ENCODE data around the gene CSNK1D.
A peak's percentile ranks its signal among the peaks of the same experiment; 100 is the strongest.
"Not testable (repeated sequence)": the region's sequence is repeated elsewhere in the genome, so short reads cannot be mapped to it uniquely, and the experiment has no call there.

The CSNK1D gene

GRCh38 chr17:82272495-82273326 lies 789 bp downstream of the CSNK1D start:
- DNase-seq = no peak

- no peak for DNase-seq
These were observed 2.1 kb downstream of the CSNK1D start for GRCh38 chr17:82271401-82271800.

GRCh38 chr17:82270651-82271050 lies 2.8 kb downstream of the CSNK1D start:
- no peak for DNase-seq

- DNase-seq = no peak
These were observed 3.5 kb downstream of the CSNK1D start for GRCh38 chr17:82269882-82270500.

- DNase-seq = no peak
These were observed 4.2 kb downstream of the CSNK1D start for GRCh38 chr17:82269138-82269881.

GRCh38 chr17:82267575-82268379 lies 5.7 kb downstream of the CSNK1D start:
- DNase-seq = peak; percentile 84

GRCh38 chr17:82266142-82266541 lies 7.4 kb downstream of the CSNK1D start:
- DNase-seq = no peak

GRCh38 chr17:82263641-82264040 lies 9.9 kb downstream of the CSNK1D start:
- no peak for DNase-seq

- DNase-seq = no peak
These were observed 11.2 kb downstream of the CSNK1D start for GRCh38 chr17:82262344-82262743.

- not testable (repeated sequence) for DNase-seq
These were observed 13.2 kb downstream of the CSNK1D start for GRCh38 chr17:82259972-82260961.

GRCh38 chr17:82258555-82258954 lies 14.9 kb downstream of the CSNK1D start:
- DNase-seq = no peak

- peak; percentile 83 for DNase-seq
These were observed 16.0 kb downstream of the CSNK1D start for GRCh38 chr17:82257473-82257872.

- no peak for DNase-seq
These were observed 17.1 kb downstream of the CSNK1D start for GRCh38 chr17:82256242-82256885.

GRCh38 chr17:82255402-82255972 lies 18.0 kb downstream of the CSNK1D start:
- no peak for DNase-seq

- DNase-seq = not testable (repeated sequence)
These were observed 18.8 kb downstream of the CSNK1D start for GRCh38 chr17:82254746-82255145.

- not testable (repeated sequence) for DNase-seq
These were observed 19.4 kb downstream of the CSNK1D start for GRCh38 chr17:82254096-82254495.

GRCh38 chr17:82253179-82253544 lies 20.3 kb downstream of the CSNK1D start:
- DNase-seq = no peak

- DNase-seq = no peak
These were observed 20.9 kb downstream of the CSNK1D start for GRCh38 chr17:82252511-82253178.

- DNase-seq = no peak
These were observed 22.5 kb downstream of the CSNK1D start for GRCh38 chr17:82250868-82251500.
